Hindlimb muscle (tissue), 1 donor: ENCODE results near the gene BCKDK. TPM values are rescaled to one million over a fixed set of nuclear protein-coding genes. Genes with fewer than 3 reads are reported as not detected.
"Not testable (repeated sequence)": the region's sequence is repeated elsewhere in the genome, so short reads cannot be mapped to it uniquely, and the experiment has no call there.

ENCODE experiments used
- DNase-seq: peaks from one replicate; pipeline ENCODE4 v3.0.0-alpha.2; 2013
- polyA plus RNA-seq: library from polyadenylated mRNA; unstranded; fragments of 120-200 nt; gene quantifications from one replicate; pipeline ENCODE4 v1.2.1, GENCODE V29; 2013; ENCODE audit not compliant: insufficient read length

Gene BCKDK
- polyA plus RNA-seq, 1 donor, result 33.9 TPM

- no peak for DNase-seq
These were observed 8.1 kb upstream of the BCKDK start for GRCh38 chr16:31099860-31100638.

GRCh38 chr16:31100876-31101641, 7.1 kb upstream of the BCKDK start:
- DNase-seq, result not testable (repeated sequence)

- DNase-seq, result peak; percentile 64
These were observed 2.4 kb upstream of the BCKDK start for GRCh38 chr16:31105677-31106213.

GRCh38 chr16:31106509-31107464, 1.4 kb upstream of the BCKDK start:
- DNase-seq, result no peak

GRCh38 chr16:31107465-31107867, 720 bp upstream of the BCKDK start:
- DNase-seq, result no peak

GRCh38 chr16:31108794-31109558, 790 bp downstream of the BCKDK start:
- no peak for DNase-seq

GRCh38 chr16:31109622-31110021, 1.4 kb downstream of the BCKDK start:
- no peak for DNase-seq

- DNase-seq, result no peak
These were observed 2.2 kb downstream of the BCKDK start for GRCh38 chr16:31110106-31111034.

GRCh38 chr16:31111881-31112466, 3.8 kb downstream of the BCKDK start:
- no peak for DNase-seq

GRCh38 chr16:31112711-31113110, 4.5 kb downstream of the BCKDK start:
- DNase-seq, result no peak

- no peak for DNase-seq
These were observed 5.2 kb downstream of the BCKDK start for GRCh38 chr16:31113121-31114120.

- DNase-seq, result no peak
These were observed 6.3 kb downstream of the BCKDK start for GRCh38 chr16:31114468-31114867.

GRCh38 chr16:31117384-31118222, 9.4 kb downstream of the BCKDK start, which contains the start of gene KAT8:
TSS of gene KAT8 (plus strand) at chr16:31117664. CDS start at chr16:31117682, 18 bp downstream.
- peak; percentile 98 for DNase-seq

- DNase-seq, result no peak
These were observed 10.3 kb downstream of the BCKDK start for GRCh38 chr16:31118223-31119155.

GRCh38 chr16:31120129-31120528, 11.9 kb downstream of the BCKDK start:
- DNase-seq, result no peak

- DNase-seq, result no peak
These were observed 17.7 kb downstream of the BCKDK start for GRCh38 chr16:31125844-31126243.
